Measurements from ENCODE around the gene POLD1.

DNA sequence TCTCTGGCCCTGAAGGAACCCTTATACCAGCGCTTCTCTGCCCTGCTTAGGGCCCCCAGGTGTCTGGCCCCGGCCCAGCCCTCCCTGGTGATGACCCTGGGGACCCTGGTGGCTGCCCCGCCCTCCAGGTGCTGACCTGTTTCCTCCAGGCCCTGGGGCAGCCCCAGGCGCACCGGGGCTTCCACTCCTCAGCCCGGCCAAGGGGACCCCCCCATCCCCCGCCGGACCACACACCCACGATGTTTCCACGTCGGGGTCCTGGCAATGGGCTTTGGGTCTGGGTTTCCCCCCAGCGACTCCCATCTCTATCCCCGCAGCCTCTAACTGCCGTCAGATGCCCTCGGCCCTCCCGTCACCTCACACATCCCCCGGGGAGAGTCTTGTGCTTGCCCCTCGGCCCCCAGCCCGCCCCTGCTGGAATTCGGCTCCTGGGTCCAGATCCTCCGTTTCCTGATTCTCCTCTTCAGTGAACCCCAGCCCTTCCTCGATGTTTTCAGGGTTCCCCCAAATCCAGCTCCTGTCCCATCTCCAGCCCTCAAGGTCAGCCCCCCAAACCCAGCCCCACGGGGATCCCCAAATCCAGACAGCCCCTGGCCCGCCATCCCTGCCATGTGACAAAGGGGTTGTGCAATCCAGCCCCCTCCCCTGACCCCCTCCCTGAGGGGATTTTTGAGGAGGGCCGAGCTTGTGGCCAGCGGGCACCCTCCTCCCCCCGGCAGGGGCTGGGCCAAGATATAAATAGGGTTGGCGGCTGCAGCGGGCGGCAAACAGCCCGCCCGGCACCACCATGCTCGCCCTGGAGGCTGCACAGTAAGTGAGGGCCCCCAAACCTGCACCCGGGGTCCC lies 34.3 kb downstream of the POLD1 start, which contains the start of gene SPIB:
- TF ChIP-seq, protein P1, sequence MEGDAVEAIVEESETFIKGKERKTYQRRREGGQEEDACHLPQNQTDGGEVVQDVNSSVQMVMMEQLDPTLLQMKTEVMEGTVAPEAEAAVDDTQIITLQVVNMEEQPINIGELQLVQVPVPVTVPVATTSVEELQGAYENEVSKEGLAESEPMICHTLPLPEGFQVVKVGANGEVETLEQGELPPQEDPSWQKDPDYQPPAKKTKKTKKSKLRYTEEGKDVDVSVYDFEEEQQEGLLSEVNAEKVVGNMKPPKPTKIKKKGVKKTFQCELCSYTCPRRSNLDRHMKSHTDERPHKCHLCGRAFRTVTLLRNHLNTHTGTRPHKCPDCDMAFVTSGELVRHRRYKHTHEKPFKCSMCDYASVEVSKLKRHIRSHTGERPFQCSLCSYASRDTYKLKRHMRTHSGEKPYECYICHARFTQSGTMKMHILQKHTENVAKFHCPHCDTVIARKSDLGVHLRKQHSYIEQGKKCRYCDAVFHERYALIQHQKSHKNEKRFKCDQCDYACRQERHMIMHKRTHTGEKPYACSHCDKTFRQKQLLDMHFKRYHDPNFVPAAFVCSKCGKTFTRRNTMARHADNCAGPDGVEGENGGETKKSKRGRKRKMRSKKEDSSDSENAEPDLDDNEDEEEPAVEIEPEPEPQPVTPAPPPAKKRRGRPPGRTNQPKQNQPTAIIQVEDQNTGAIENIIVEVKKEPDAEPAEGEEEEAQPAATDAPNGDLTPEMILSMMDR (IDR thresholded peaks at IDR 0.05; ENCODE audit: extremely low read depth in 1 of 2, insufficient read depth in 1 of 2, low read depth in 1 of 2, low read length in 2 of 2), result no peak
- TF ChIP-seq POLR2A (IDR thresholded peaks at IDR 0.05; ENCODE audit: low read depth, low read length) (no peak), EZH2 (IDR thresholded peaks at IDR 0.05; ENCODE audit: borderline replicate concordance, low read depth, low read length, severe bottlenecking) (no peak), MAX (IDR thresholded peaks at IDR 0.05; ENCODE audit: insufficient read depth, insufficient read length) (no peak), POLR2AphosphoS5 (IDR thresholded peaks at IDR 0.05; ENCODE audit: insufficient read depth, low read depth, low read length) (no peak), GATA2 (IDR thresholded peaks at IDR 0.05; ENCODE audit: insufficient read depth, insufficient read length, low read depth, low read length) (no peak), JUN (IDR thresholded peaks at IDR 0.05; ENCODE audit: borderline replicate concordance, insufficient read depth, insufficient read length, low read depth) (no peak), MYC (IDR thresholded peaks at IDR 0.05; ENCODE audit: low read depth, low read length) (no peak)
